ENCODE measurements around the gene TRIP13.
"Not testable (repeated sequence)": the region's sequence is repeated elsewhere in the genome, so short reads cannot be mapped to it uniquely, and the experiment has no call there.

The TRIP13 gene

DNA sequence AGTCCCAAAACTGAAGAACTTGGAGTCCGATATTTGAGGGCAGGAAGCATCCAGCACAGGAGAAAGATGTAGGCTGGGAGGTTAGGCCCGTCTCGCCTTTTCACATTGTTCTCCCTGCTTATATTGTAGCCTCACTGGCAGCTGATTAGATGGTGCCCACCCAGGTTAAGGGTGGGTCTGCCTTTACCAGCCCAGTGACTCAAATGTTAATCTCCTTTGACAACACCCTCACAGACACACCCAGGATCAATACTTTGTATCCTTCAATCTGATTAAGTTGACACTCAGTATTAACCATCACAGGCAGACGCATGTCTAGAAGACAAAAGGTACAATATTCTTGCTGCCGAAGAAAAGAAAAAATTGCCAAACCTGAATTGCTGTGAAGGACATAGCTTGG, 26.0 kb downstream of the TRIP13 start:
- not testable (repeated sequence) for DNase-seq (ENCODE audit: low read depth in 3 of 3)

DNA sequence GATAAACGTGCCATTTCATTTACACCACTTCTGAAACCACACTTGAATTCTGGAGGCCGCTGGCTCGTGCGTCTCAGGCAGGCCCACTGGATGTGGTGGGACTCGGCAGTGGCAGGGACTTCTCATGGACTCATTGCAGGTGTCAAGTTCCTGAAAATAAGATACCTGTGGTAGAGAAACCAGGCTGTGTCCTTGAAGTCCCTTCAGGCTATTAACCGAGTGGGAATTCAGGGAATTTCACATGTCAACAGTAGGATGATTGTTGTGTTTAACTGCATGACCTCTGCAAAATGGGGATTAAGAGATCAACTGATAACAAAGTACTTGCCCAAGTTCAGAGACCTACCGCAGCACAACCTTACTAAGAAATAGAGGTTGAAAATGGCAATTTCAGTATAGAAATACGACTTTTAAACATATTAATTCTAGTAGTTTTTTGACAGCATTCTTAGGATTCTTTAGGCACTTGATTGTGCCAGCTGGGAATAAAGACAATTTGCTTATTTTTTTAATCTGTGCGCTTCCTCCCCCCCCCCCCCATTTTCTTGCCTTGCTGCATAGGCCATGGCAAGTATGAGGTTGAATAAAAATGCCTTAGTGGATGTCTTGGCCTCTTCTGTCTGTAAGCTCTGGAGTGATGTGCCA, 26.8 kb downstream of the TRIP13 start:
- DNase-seq (ENCODE audit: low read depth in 3 of 3) = no peak

DNA sequence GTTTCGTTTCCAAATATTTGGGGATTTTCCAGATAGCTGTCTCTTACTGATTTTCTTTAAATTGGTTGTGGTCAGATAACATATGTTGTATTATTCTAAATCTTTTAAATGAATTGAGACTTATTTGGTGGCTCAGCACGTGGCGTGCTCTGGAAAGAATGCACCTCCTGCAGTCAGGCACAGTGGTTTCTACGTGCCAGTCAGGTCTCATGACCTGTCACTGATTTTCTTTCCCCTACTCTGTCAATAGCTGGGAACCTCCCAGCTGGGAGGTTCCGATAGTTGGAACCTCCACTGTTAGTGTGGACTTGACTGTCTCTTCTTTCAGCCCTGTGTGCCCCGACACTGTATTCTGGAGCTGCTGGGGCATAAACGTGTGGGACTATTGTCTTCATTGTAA, 27.6 kb downstream of the TRIP13 start:
- DNase-seq (ENCODE audit: low read depth in 3 of 3) = no peak

DNA sequence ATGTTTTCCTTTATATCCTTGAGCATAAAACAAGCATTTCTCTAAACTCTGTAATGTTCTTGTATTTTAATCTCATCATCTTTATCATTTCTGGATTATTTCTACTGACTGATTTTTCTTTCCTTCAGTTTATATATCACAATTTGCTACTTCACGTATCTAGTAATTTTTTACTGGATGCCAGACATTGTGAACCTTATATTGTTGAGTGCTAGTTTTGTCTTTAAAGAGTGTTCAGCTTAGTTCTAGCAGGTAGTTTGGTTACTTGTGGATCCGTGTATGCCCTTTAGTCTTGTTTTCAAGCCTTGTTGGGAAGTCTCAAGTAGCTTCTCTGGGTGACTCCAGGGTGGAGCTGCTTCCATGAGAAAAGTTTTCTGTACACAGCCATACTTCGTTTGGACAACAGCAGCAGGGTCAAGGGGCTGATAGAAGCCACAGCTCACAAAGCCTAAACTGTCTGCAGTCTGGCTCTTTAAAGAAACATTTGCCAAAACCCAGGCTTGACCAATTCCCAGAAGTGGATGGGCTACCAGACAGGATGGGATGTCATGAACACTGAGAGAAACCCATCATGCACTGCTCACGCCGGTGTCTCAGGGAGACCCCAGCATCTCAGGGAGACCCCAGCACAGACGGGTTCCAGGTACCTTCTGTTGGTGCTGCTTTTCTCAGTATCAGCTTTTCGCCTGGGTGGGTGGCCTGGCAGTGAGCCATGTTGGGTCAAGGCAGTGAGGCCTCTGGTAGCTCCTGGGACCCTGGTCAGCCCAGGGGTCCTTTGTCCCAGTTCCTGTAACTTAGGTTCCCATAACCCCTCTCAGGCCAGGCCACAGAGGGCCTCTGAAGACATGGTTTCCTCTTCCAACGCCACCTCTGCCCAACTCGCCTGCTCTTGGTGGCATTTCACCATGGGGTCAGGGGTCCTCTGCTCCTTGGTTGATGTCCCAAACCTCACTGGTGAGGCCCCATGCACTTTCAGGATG, 29.1 kb downstream of the TRIP13 start:
- DNase-seq (ENCODE audit: low read depth in 3 of 3) = no peak

DNA sequence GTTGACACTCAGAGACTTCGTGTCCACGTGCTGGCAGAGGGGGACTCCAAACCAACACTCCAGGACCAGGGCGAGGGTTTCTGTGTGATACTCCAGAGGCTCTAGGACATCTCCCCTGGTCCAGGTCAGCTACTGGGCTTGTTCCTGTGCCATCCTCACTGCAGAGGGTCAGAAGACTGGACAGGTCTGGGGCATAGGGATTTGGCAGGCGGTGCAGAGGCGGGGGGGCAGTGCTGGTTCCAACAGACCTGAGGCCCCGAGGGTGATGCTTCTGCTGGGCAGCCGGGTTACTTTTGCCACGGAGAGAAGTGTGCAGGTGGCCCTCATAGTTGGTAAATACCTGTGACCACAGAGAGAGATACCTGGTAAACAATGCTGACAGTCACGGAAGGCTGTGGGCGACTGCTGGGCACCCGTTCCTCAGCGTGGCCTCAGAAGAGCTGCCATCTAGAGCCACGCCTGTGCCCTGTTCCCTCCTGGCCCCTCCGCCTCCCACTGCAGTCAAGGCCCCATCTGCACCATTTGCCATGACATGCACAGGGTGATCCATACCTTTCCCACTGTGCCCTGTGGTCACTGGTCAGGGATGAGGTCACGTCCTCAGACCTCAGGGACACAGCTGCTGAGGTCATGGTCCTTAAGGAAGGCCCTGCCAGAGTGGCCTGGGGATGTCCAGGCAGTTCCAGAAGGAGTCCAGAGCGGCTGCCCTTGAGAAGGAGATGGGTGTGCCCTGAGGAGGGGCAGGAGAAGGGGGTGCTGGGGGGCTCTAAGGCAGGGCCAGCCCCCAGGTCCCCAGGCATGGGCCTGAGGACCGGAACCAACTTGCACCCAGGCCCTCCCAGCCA, 30.0 kb downstream of the TRIP13 start:
- DNase-seq (ENCODE audit: low read depth in 3 of 3) = no peak

DNA sequence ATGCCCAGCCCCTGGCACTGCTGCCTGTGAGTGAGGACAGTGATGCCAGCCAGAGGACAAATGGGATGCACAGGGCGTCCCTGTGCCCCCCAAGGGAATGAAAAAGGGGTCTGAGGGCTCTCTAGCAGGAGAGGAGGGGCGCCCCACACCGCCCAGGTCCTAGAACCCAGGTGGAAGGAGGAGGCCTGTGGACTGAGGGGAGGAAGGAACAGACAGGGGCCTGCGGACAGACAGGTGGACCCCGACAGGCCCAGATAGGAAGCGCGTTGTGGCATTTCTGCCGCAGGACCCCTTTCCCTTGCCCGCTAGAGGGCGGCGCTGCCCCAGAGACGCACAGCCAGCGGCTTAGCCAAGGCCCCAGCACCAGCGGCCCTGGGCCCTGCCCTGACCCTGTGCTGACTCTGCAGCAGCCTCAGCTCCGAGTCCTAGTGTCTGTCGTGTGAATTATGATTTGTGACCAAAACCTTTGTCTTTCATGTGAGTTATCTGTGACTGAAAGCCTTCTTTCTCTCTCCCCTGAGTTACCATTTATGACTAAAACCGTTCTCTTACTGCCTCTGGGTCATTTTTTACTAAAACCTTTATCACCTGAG, 30.7 kb downstream of the TRIP13 start:
- DNase-seq (ENCODE audit: low read depth in 3 of 3) = peak; percentile 38 to 64 (median 45)

DNA sequence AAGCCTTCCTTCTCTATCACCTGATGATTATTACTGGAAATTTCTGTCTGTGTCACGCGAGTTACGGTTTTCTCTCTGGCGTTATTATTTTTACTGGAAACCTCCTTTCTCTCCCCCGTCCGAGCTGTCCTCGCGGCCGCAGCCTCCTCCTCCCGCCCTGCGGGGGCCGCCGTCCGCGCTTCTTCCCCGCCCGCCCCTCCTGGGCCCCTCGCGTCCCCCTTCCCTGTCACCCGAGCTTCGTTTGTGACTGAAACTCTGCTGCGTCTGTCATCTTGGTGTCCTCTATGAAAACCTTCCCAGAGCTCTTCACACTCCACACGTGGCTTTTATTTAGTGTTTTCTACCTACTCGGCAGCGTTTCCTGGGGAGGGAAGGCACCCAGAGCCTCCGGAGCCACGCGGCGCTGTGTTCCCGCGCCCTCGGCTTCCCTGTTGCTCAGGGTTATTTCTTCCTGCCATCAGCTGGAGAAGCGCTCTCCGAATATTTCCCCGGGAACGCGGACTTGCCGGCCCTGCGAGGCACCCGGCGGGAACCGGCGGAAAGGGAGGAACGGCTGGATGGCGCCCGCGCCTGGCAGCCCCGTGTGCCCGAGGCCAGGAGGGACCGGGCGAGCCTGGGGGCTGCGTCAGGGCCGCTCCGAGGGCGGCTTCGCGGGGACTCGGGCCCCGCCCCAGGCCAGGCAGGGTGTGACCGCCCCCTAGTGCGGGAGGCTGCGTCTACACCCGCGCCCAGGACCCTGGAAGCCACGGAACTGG, 33.9 kb downstream of the TRIP13 start:
- DNase-seq (ENCODE audit: low read depth in 3 of 3) = peak in 1 of 3 experiments; percentile 27

DNA sequence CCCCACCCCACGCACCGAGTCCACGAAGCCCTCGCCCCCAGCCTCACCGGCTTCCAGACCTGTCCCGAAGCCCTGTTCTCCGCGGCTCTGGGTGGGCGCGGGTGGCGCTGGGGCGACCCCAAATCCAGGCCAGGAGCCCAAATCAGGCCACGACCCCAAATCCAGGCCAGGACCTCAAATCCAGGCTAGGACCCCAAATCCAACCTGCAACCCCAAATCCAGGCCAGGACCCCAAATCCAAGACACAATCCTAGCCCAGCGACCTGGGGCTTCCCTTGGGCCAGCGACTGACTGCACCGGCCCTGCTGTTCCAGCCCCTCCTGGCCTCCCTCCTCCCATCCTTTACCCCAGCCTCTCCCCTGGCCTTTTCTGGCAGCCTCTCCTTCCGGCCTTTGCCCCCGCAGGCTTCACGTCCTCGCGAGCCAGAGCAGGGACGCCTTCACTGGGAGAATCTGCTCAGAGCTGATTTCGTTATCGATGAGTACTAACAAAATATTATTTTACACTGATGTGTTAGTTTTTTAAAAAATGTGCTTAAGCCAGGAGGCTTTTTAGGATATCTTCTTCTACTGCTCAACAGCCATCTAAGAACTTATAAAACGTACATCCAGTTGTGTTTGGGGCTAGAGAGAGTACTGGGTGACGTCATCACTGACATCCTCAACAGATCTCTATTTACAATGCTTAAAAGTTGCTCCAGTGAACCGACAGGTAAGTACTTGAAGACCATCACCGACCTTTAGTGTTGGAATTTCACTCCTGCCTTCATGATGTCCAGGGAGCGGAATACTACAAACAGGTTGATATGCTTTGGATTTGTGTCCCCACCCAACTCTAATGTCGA, 34.7 kb downstream of the TRIP13 start:
- no peak for DNase-seq (ENCODE audit: low read depth in 3 of 3)

DNA sequence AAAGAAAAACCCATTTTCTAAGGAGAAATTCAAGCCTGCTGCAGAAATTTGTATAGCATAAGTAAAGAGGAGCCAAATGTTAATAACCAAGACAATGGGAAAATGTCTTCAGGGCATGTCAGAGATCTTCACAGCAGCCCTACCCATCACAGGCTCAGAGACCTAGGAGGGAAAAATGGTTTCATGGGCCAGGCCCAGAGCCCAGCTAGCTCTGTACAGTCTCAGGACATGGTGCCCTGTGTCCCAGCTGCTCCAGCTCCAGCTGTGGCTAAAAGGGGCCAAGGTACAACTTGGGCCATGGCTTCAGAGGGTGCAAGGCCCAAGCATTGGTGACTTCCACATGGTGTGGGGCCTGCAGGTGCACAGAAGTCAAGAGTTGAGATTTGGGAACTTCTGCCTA, 36.5 kb downstream of the TRIP13 start:
- DNase-seq (ENCODE audit: low read depth in 3 of 3) = not testable (repeated sequence)

DNA sequence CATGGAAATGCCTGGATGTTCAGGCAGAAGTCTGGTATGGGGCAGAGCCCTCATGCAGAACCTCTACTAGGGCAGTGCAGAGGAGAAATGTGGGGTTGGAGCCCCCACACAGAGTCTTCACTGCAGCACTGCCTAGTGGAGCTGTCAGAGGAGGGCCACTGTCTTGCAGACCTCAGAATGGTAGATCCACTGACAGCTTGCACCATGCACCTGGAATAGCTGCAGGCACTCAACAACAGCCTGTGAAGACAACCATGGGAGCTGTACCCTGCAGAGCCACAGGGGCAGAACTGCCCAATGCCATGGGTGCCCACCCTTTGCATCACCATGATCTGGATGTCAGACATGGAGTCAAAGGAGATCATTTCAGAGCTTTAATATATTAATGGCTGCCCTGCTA, 36.9 kb downstream of the TRIP13 start:
- DNase-seq (ENCODE audit: low read depth in 3 of 3) = no peak

DNA sequence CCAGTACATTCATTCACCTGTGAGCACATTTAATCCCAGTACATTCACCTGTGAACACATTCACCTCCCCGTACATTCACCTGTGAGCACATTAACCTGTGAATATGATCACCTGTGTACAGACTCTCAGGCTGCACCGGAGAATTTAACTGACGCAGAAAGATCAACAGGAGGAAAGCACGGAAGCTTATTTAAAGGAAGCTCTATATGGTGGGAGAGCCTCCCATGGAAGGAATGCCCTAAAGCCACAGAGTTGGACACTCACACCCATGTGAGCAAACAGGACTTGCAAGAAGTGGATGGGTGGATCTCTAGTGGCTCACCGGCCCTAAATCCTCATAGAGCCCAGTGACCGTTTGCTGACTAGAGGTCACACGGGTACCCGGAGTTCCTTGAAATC, 38.2 kb downstream of the TRIP13 start:
- DNase-seq (ENCODE audit: low read depth in 3 of 3) = no peak

DNA sequence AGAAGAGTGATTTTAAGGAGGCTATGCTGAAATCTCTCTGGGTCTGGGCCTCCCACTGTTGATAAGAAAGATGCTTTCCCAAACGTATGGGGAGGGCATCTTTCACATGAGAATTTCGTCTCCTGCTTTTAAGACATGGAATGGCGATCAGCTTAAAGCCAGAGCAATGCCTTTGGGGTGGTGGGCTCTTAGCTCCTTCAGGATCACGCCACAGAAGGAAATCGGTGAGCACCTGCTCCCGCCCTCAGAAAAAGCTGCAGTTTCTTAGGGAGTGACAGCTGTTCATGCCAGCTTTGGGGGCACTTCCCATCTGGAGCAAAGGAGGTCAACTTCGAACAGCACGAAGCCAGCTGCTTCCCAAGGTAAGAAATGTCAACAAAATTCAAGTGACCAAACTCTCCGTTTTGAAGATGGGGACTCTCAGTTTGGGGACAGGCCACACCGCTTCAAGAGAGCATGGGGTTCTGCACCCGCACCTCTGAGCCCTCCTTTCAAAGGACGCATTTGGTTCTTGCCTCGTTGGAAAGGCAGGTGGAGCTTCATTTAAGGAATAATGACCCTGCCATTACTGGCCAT, 39.0 kb downstream of the TRIP13 start:
- DNase-seq (ENCODE audit: low read depth in 3 of 3) = no peak

DNA sequence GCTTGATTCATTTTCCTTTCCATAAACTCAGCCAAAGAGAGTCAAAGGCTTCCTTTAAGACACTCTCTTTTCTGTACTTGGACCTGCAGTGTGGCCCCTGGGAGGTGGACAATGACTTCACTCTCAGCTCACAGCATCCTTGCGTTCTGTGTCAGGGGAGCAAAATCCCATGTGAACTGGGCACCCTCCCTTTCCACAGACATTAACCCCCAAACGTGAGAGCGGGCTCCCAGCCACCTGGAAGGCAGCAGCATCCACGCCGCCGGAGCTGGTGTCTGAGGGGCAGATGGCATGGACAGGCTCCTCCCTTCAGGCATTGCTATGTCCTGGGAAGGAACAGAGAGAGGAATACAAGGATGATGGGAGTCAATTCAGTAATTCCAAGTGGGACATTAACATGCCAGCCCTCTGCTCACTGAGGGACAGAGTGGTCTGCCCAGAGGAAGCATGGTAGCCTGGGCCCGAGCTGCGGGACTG, 39.5 kb downstream of the TRIP13 start:
- no peak for DNase-seq (ENCODE audit: low read depth in 3 of 3)

DNA sequence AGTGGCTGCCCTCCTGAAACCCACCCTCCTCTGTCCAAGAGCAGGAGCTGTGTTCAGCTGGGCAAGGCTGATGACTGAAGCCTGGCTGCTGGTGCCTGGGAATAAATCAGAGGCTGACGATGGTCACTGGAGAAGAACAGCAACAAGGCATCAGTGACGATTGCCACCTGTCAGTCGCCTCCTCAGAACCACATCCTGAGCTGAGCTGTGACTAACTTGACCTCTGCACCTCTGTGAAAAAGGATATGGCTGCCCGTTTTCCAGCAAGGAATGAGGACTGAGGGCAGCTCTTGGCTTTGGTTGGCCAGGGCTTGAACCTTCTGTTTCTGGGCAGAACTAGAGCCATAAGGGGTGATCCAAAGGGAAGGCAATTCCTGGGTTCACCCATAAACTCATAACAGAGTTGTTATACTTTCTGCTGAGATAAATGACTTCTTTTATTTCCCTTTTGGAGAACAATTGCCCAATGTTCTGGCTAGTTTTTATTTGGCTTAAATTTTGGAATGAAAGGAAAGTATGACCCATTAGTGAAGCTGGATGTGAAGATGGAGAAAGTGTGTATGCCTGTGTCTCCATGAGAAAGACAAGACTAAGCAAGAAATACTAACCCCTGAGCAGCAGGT, 40.1 kb downstream of the TRIP13 start:
- DNase-seq (ENCODE audit: low read depth in 3 of 3) = peak in 1 of 3 experiments; percentile 4

DNA sequence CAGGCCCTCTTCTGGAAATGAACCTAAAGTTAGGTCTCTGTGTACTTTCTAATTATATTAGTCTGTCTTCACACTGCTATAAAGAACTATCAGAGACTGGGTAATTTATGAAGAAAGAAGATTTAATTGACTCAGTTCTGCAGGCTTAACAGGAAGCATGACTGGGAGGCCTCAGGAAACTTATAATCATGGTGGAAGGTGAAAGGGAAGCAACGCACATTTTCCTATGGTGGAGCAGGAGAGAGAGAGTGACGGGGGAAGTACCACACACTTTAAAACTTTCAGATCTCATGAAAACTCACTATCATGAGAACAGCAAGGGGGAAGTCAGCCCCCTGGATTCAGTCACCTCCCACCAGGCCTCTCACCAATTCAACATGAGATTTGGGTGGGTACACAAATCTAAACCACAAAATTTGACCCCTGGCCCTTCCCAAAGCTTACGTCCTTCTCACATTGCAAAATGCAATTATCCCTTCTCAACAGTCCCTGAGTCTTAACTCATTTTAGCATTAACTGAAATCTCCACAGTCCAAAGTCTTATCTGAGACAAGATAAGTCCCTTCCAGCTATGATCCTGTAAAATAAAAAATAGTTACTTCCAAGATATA, 40.7 kb downstream of the TRIP13 start:
- no peak for DNase-seq (ENCODE audit: low read depth in 3 of 3)

DNA sequence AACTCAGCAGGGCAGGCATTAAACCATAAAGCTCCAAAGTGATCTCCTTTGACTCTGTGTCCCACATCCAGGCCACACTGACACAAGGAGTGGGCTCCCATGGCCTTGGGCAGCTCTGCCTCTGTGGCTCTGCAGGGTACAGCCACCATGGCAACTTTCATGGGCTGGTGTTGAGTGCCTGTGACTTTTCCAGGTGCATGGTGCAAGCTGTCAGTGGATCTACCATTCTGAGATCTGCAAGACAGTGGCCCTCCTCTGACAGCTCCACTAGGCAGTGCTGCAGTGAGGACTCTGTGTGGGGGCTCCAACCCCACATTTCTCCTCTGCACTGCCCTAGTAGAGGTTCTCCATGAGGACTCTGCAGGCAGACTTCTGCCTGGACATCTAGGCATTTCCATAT, 41.3 kb downstream of the TRIP13 start:
- not testable (repeated sequence) for DNase-seq (ENCODE audit: low read depth in 3 of 3)

DNA sequence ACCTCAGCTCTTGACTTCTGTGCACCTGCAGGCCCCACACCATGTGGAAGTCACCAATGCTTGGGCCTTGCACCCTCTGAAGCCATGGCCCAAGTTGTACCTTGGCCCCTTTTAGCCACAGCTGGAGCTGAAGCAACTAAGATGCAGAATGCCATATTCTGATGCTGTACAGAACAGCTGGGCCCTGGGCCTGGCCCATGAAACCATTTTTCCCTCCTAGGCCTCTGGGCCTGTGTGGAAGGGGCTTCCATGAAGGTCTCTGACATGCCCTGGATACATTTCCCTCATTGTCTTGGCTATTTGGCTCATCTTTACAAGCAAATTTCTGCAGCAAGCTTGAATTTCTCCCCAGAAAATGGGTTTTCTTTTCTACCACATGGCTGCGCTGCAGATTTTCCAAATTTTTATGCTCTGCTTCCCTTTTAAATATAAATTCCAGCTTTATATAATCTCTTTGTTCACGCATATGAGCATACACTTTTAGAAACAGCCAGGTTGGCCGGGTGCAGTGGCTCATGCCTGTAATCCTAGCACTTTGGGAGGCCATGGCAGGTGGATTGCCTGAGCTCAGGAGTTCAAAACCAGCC, 41.8 kb downstream of the TRIP13 start:
- DNase-seq (ENCODE audit: low read depth in 3 of 3) = not testable (repeated sequence)

DNA sequence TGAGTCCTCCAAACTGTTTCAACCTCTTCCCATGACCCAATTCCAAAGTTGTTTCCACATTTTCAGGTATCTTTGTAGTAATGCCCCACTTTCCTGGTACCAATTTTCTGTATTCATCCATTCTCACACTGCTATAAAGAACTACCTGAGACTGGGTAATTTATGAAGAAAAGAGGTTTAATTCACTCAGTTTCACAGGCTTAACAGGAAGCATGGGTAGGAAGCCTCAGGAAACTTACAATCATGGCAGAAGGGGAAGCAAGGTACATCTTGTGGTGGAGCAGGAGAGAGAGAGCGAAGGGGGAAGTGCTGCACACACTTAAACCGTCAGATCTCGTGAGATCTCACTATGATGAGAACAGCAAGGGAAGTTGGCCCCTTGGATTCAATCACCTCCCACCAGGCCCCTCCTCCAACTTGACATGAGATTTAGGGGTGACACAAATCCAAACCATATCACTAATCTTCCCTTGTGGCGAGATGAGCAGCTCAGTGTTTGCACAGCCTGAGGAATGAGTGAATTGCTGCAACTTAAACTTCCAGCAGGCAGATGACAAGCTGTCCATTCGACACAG, 42.9 kb downstream of the TRIP13 start:
- DNase-seq (ENCODE audit: low read depth in 3 of 3) = no peak

All from stimulated activated CD4-positive, alpha-beta T cell treated with anti-CD3 and anti-CD28 coated beads, TNF-alpha, amount 100 ng/mL, for 24 hours (primary cell).